Sigmoid colon (tissue), 7 donors: ENCODE results near the gene FILIP1. TPM values are rescaled to one million over a fixed set of nuclear protein-coding genes. Genes with fewer than 3 reads are reported as not detected.

Experiments used
- DNase-seq: peaks from one replicate; pipeline ENCODE4 v3.0.0-alpha.2; 2019
- H3K27ac ChIP-seq, 4 donors: fragments of 200-600 bp; sonication (generic); one replicate each; pipeline ENCODE4 v1.5.1; 2016 to 2019; ENCODE audit warnings: mild to moderate bottlenecking in 1 of 4
- H3K27me3 ChIP-seq, 3 donors: fragments of 200-600 bp; sonication (generic); one replicate each; pipeline ENCODE4 v1.5.1; 2019; ENCODE audit warnings: mild to moderate bottlenecking in 1 of 3
- H3K36me3 ChIP-seq, 4 donors: fragments of 200-600 bp; sonication (generic); one replicate each; pipeline ENCODE4 v1.5.1; 2016 to 2019
- H3K4me1 ChIP-seq, 4 donors: fragments of 200-600 bp; sonication (generic); one replicate each; pipeline ENCODE4 v1.5.1; 2017 to 2019
- H3K4me3 ChIP-seq, 4 donors: fragments of 200-600 bp; sonication (generic); one replicate each; pipeline ENCODE4 v1.5.1; 2017 to 2019; ENCODE audit warnings: mild to moderate bottlenecking in 2 of 4, moderate library complexity in 1 of 4
- H3K9me3 ChIP-seq, 4 donors: fragments of 200-600 bp in 3 of 4; sonication (generic) in 3 of 4; one replicate each; pipeline versions ENCODE4 v1.5.1 to v1.6.1; 2013 to 2019
- CTCF ChIP-seq, 4 experiments: fragments of 450-650 bp in 3 of 4; fragments of 200-600 bp in 1 of 4; IDR thresholded peaks; one replicate each; pipeline ENCODE4 v1.5.1; 2016 to 2019; ENCODE audit warnings: antibody characterized with exemption in 4 of 4, mild to moderate bottlenecking in 3 of 4, moderate library complexity in 2 of 4
- EP300 ChIP-seq, 4 donors: sonication (generic); formaldehyde crosslinking; IDR thresholded peaks; one replicate each; pipeline ENCODE4 v1.6.1; 2017; ENCODE audit warnings: antibody characterized with exemption in 4 of 4
- POLR2A ChIP-seq, 2 donors: fragments of 450-650 bp; IDR thresholded peaks; one replicate each; pipeline ENCODE4 v1.6.1; 2016; ENCODE audit warnings: antibody characterized with exemption in 2 of 2, mild to moderate bottlenecking in 2 of 2, moderate library complexity in 2 of 2
- POLR2AphosphoS5 ChIP-seq, 4 donors: sonication (generic); formaldehyde crosslinking; IDR thresholded peaks; one replicate each; pipeline ENCODE4 v1.6.1; 2017; ENCODE audit warnings: antibody characterized with exemption in 4 of 4
- WGBS, 2 donors: extraction: QIAGEN DNeasy Blood & Tissue Kit; methylation state at CpG; one replicate each; pipeline ENCODE4 v1.1.7; 2013; 5-methylcytosine and 5-hydroxymethylcytosine counted together
- intact Hi-C: fragments of 100-400 bp; cut with DNase I; formaldehyde crosslinking; loops from one replicate; pipeline ENCODE4 v1.15.1; 2023
- polyA plus RNA-seq, 3 donors: library from polyadenylated mRNA; stranded (reverse); fragments of 200-250 nt; gene quantifications; one replicate each; pipeline ENCODE4 v1.2.3, GENCODE V29; 2013
- small RNA-seq, 3 donors: library from RNA; depleted of rRNA; stranded (forward); fragments of <200 nt; gene quantifications; one replicate each; pipeline ENCODE3, GENCODE V24; 2016
- total RNA-seq, 4 donors: library from RNA; depleted of rRNA; stranded (reverse); fragments of >200 nt; gene quantifications; one replicate each; pipeline ENCODE4 v1.1.0, GENCODE V29; 2016
- donor health status: healthy with polysubstance abuse.
- donor health status: Bipolar disorder and iron deficiency.
- donor health status: healthy.

FILIP1 gene
- total and polyA plus RNA-seq, 7 donors = 0.46 to 72.8 (median 47.1) TPM

DNA sequence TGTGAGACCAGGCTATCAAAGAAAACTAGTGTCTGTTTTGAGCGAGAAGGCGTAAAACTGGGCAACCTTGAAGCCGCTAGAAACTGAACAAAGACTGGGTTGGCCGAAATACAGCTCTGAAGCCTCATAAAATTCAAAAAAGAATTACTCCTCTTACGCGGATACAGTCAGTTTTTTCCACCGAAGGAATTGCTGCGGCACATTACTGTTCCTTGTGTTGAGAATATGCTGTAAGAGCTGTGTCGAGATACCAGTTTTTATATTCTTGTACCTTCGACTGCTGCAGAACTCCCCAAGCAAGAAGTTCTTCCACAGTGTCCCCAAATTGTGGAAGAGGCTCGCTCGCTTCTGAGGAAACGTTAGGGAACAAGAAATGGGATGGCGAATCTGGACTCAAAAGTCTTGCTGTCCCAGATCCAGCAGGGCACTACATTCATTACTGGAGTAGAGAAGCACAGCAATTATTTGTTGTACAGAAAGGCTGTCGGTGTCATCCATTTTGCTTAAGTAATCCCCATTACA is 249.5 kb downstream of the FILIP1 start:
- TF ChIP-seq EP300 (IDR thresholded peaks at IDR 0.05) (no peak), POLR2A (IDR thresholded peaks at IDR 0.05) (no peak), CTCF (IDR thresholded peaks at IDR 0.05) (no peak), POLR2AphosphoS5 (IDR thresholded peaks at IDR 0.05) (no peak)
- DNase-seq = no peak
- no peaks in the 10 kb centered on the region for H3K9me3 ChIP-seq
- H3K36me3 ChIP-seq = peaks cover 5 to 22% (median 8%) of the 10 kb centered on the region in 4 donors
- peak overlapping the region; percentile 91 to 96 (median 93) for H3K27ac ChIP-seq
- intact Hi-C loops = no loop called here
- WGBS, 2 donors = 14 to 19% methylated on average over 15 of the region's 15 CpGs
- no peaks in the 10 kb centered on the region for H3K27me3 ChIP-seq
- peak overlapping the region; percentile 73 to 94 (median 78) for H3K4me3 ChIP-seq
- H3K4me1 ChIP-seq = peaks cover 0 to 32% (median 24%) of the 10 kb centered on the region in 4 donors

- Histone ChIP-seq H3K9me3 (no peaks in the 10 kb centered on the region), H3K27me3 (no peaks in the 10 kb centered on the region), H3K4me3 (peak within 1 kb of the TSS; percentile 73 to 94 (median 78)), H3K36me3 (peaks cover 9 to 28% (median 13%) of the 10 kb centered on the region in 4 donors), H3K4me1 (peaks cover 0 to 32% (median 24%) of the 10 kb centered on the region in 4 donors), H3K27ac (peak within 1 kb of the TSS; percentile 91 to 96 (median 93))
- WGBS, 2 donors = 0% methylated on average over 36 of the region's 36 CpGs
- intact Hi-C loops = loop anchor here (2.0 kb wide), 1 partner anchor 41 kb away; the partner anchor contains the start of gene TMEM30A
- TF ChIP-seq POLR2A (IDR thresholded peaks at IDR 0.05) = peak; percentile 82 to 88
- TF ChIP-seq POLR2AphosphoS5 (IDR thresholded peaks at IDR 0.05) = peak; percentile 92 to 97 (median 94)
- TF ChIP-seq EP300 (IDR thresholded peaks at IDR 0.05) = peak in 1 of 4 donors; percentile 63
- no peak for TF ChIP-seq CTCF (IDR thresholded peaks at IDR 0.05)
- DNase-seq = peak; percentile 96
These were observed 250.1 kb downstream of the FILIP1 start, which contains the start of gene COX7A2 for GRCh38 chr6:75243333-75244062. Gene COX7A2, minus strand, starts transcription at chr6:75243801. Its CDS starts 67 bp downstream, at chr6:75243734.

Small RNAs within 50 kb of the gene (small RNA-seq; reads per million reads assigned to genes)
- gene MIR4463 = 0 reads per million in 3 donors
- 0 reads per million in 3 donors for gene RF00012
- 0 reads per million in 3 donors for gene RNU1-34P

Other genes with a start within 250 kb of the FILIP1 start
- gene COX7A2, start 250.0 kb downstream of the FILIP1 start, total RNA-seq = 1,000 to 10,000 TPM in 1 of 4 donors, 100 to 1,000 TPM in 3; 419 to 3,086 (median 644) TPM
- gene COX7A2, start 250.0 kb downstream of the FILIP1 start, polyA plus RNA-seq = 1,000 to 10,000 TPM in 2 of 3 donors, 100 to 1,000 TPM in 1; 948 to 2,470 (median 1,191) TPM
- 10 to 100 TPM; 69.5 to 95.6 (median 92.6) TPM for gene TMEM30A, start 209.0 kb downstream of the FILIP1 start, total RNA-seq
- 10 to 100 TPM; 10.8 to 45.4 (median 16.6) TPM for gene TMEM30A, start 209.0 kb downstream of the FILIP1 start, polyA plus RNA-seq
- gene SENP6, start 108.1 kb upstream of the FILIP1 start, total RNA-seq = 100 to 1,000 TPM; 122 to 157 (median 148) TPM
- 10 to 100 TPM; 18.0 to 31.8 (median 24.5) TPM for gene SENP6, start 108.1 kb upstream of the FILIP1 start, polyA plus RNA-seq